HEK293T (cell line): ENCODE data around the gene KRR1.
"Not testable (repeated sequence)": the region's sequence is repeated elsewhere in the genome, so short reads cannot be mapped to it uniquely, and the experiment has no call there.

Experiments used
- CTCF ChIA-PET: fragments of 350-600 bp; formaldehyde crosslinking; extraction: SDS; loops from one replicate; lab custom pipeline; 2021; ENCODE audit warnings: antibody characterized with exemption, inconsistent platforms; lab: Yijun Ruan, JAX
- POLR2A ChIA-PET: fragments of 350-600 bp; formaldehyde crosslinking; extraction: SDS; loops from one replicate; lab custom pipeline; 2020; ENCODE audit warnings: antibody characterized with exemption, inconsistent platforms; lab: Yijun Ruan, JAX
- DNase-seq: peaks from one replicate; pipeline ENCODE4 v3.0.0; 2012; ENCODE audit warnings: mixed read lengths; ENCODE audit errors: extremely low spot score
- ARNT ChIP-seq: fragments of 450-650 bp; IDR thresholded peaks from 2 replicates; pipeline ENCODE4 v1.6.1; 2017; ENCODE audit warnings: mild to moderate bottlenecking
- BHLHE40 ChIP-seq: fragments of 450-650 bp; IDR thresholded peaks from 2 replicates; pipeline ENCODE4 v1.6.1; 2016; ENCODE audit warnings: mild to moderate bottlenecking, moderate library complexity, borderline replicate concordance
- CTBP1 ChIP-seq: fragments of 450-650 bp; IDR thresholded peaks from 2 replicates; pipeline ENCODE4 v1.6.1; 2016; ENCODE audit warnings: borderline replicate concordance
- ELF4 ChIP-seq: fragments of 450-650 bp; IDR thresholded peaks from 2 replicates; pipeline ENCODE4 v1.6.1; 2017; ENCODE audit warnings: antibody characterized with exemption
- FOXA1 ChIP-seq: fragments of 450-650 bp; IDR thresholded peaks from 2 replicates; pipeline ENCODE4 v1.6.1; 2016; ENCODE audit warnings: mild to moderate bottlenecking
- FOXK2 ChIP-seq: fragments of 450-650 bp; IDR thresholded peaks from 2 replicates; pipeline ENCODE4 v1.6.1; 2016; ENCODE audit warnings: mild to moderate bottlenecking
- FOXM1 ChIP-seq: fragments of 450-650 bp; IDR thresholded peaks from 2 replicates; pipeline ENCODE4 v1.6.1; 2017; ENCODE audit warnings: mild to moderate bottlenecking, borderline replicate concordance
- HDGF ChIP-seq: fragments of 450-650 bp; IDR thresholded peaks from 2 replicates; pipeline ENCODE4 v1.6.1; 2017; ENCODE audit warnings: antibody characterized with exemption, borderline replicate concordance
- L3MBTL2 ChIP-seq: fragments of 450-650 bp; conservative IDR thresholded peaks from 2 replicates; pipeline ENCODE4 v1.6.1; 2016; ENCODE audit warnings: mild to moderate bottlenecking
- LEF1 ChIP-seq: fragments of 450-650 bp; IDR thresholded peaks from 2 replicates; pipeline ENCODE4 v1.6.1; 2017; ENCODE audit warnings: mild to moderate bottlenecking, borderline replicate concordance
- NFRKB ChIP-seq: fragments of 450-650 bp; IDR thresholded peaks from 2 replicates; pipeline ENCODE4 v1.6.1; 2016; ENCODE audit warnings: mild to moderate bottlenecking, moderate library complexity
- PKNOX1 ChIP-seq: fragments of 450-650 bp; IDR thresholded peaks from 2 replicates; pipeline ENCODE4 v1.6.1; 2016
- SP1 ChIP-seq: fragments of 450-650 bp; IDR thresholded peaks from 2 replicates; pipeline ENCODE4 v1.6.1; 2017
- SUZ12 ChIP-seq: fragments of 450-650 bp; IDR thresholded peaks from 2 replicates; pipeline ENCODE4 v1.6.1; 2016; ENCODE audit warnings: mild to moderate bottlenecking
- TARDBP ChIP-seq: fragments of 450-650 bp; IDR thresholded peaks from 2 replicates; pipeline ENCODE4 v1.6.1; 2016
- ZNF384 ChIP-seq: fragments of 450-650 bp; IDR thresholded peaks from 2 replicates; pipeline ENCODE4 v1.6.1; 2016

Gene KRR1

GRCh38 chr12:75525263-75525662 lies 13.9 kb upstream of the KRR1 start:
- TF ChIP-seq FOXA1 (no peak), SUZ12 (no peak), SP1 (no peak)
- no peak for DNase-seq
- ChIA-PET POLR2A (no interaction called here), CTCF (interaction anchor here (0.6 to 3.0 kb wide), 2 partner anchors 32 to 507 kb away, joined by 3 to 7 read pairs; partner anchors contain the start of gene PHLDA1)

GRCh38 chr12:75522124-75522523 lies 10.7 kb upstream of the KRR1 start:
- DNase-seq, CTCF ChIA-PET, POLR2A ChIA-PET: not testable (repeated sequence)

- POLR2A ChIA-PET, DNase-seq: not testable (repeated sequence)
These were observed 9.8 kb upstream of the KRR1 start for GRCh38 chr12:75521224-75521623.

GRCh38 chr12:75509621-75510020 lies 1.8 kb downstream of the KRR1 start:
- CTCF ChIA-PET: no interaction called here
- no peak for TF ChIP-seq PKNOX1
- TF ChIP-seq HDGF: no peak
- TF ChIP-seq FOXK2: no peak
- no peak for TF ChIP-seq SUZ12
- TF ChIP-seq ZNF384: no peak
- TF ChIP-seq LEF1: no peak
- TF ChIP-seq CTBP1: no peak
- TF ChIP-seq FOXA1: no peak
- no peak for TF ChIP-seq L3MBTL2
- no peak for TF ChIP-seq TARDBP
- no peak for TF ChIP-seq FOXM1
- TF ChIP-seq ARNT: no peak
- no peak for DNase-seq
- POLR2A ChIA-PET: no interaction called here

More at GRCh38 chr12:75521224-75521623, 9.8 kb upstream of the KRR1 start:
- CTCF ChIA-PET: not testable (repeated sequence)

GRCh38 chr12:75508159-75508558 lies 3.2 kb downstream of the KRR1 start:
- no peak for TF ChIP-seq LEF1
- ChIA-PET CTCF (no interaction called here), POLR2A (no interaction called here)
- no peak for DNase-seq

- TF ChIP-seq SP1 (no peak), NFRKB (no peak), ELF4 (no peak), ZNF384 (no peak), PKNOX1 (no peak), FOXM1 (no peak), HDGF (no peak), TARDBP (no peak), FOXK2 (no peak), FOXA1 (no peak), CTBP1 (no peak), ARNT (no peak), SUZ12 (no peak), L3MBTL2 (no peak), BHLHE40 (no peak)
- DNase-seq: no peak
- ChIA-PET POLR2A (no interaction called here), CTCF (interaction anchor here (0.6 kb wide), 1 partner anchor 469 kb away, joined by 3 read pairs; no protein-coding TSS in a partner anchor)
These were observed 4.3 kb downstream of the KRR1 start for GRCh38 chr12:75507086-75507485.

- DNase-seq: no peak
- no peak for TF ChIP-seq FOXK2
- TF ChIP-seq BHLHE40: no peak
- TF ChIP-seq SP1: no peak
- TF ChIP-seq L3MBTL2: no peak
- no peak for TF ChIP-seq FOXA1
- TF ChIP-seq ZNF384: no peak
- TF ChIP-seq FOXM1: no peak
- TF ChIP-seq ELF4: no peak
- no peak for TF ChIP-seq SUZ12
- TF ChIP-seq ARNT: no peak
- no peak for TF ChIP-seq HDGF
- TF ChIP-seq CTBP1: no peak
- no peak for TF ChIP-seq TARDBP
- TF ChIP-seq LEF1: no peak
- no peak for TF ChIP-seq NFRKB
- TF ChIP-seq PKNOX1: no peak
- ChIA-PET POLR2A (no interaction called here), CTCF (no interaction called here)
These were observed 5.6 kb downstream of the KRR1 start for GRCh38 chr12:75505706-75506312.
